ENCODE data around the gene ROR2. TPM values are rescaled to one million over a fixed set of nuclear protein-coding genes. Genes with fewer than 3 reads are reported as not detected.

Gene ROR2
- total and polyA plus RNA-seq, 4 donors, result 0.13 to 0.84 (median 0.52) TPM

DNA sequence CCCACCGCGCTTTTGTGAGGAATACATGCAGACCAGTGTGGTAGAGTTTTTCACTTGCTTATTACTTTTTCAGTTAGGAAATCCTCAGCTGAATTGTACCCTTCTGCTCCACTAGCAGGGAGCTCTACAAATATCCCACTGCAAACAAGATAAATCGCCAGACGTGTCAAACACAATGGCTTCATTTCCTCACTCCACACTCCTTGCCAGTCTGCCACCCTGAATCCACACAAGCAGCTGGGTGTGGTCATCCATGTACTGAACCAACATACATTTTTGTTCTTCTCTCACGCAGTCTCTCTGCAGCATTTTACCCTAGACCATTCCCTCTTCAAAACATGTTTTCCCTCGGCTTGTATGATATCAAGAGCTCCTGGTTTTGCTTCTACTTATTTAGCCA, 3.7 kb upstream of the ROR2 start:
- Histone ChIP-seq H3K9me3 (ENCODE audit: control insufficient read depth in 4 of 4, low read length in 3 of 4) (peaks cover 4 to 8% (median 7%) of the 10 kb centered on the region in 4 donors), H3K9ac (ENCODE audit: low read depth in 1 of 2, low read length in 2 of 2) (no peak overlapping the region), H3K4me3 (ENCODE audit: low read depth in 1 of 3, low read length in 3 of 3) (no peak overlapping the region), H3K27ac (ENCODE audit: low read depth in 1 of 2, low read length in 2 of 2) (no peak overlapping the region), H3K36me3 (ENCODE audit: control insufficient read depth in 4 of 4, insufficient read depth in 3 of 4, low read depth in 1 of 4, low read length in 3 of 4) (no peaks in the 10 kb centered on the region), H3K4me1 (ENCODE audit: control insufficient read depth in 4 of 4, insufficient read depth in 4 of 4, low read length in 3 of 4) (peaks cover 9 to 22% (median 13%) of the 10 kb centered on the region in 4 donors), H3K27me3 (ENCODE audit: control insufficient read depth in 4 of 4, insufficient read depth in 4 of 4, low read length in 3 of 4) (peaks cover 0 to 8% (median 5%) of the 10 kb centered on the region in 4 donors)
- no peak for DNase-seq (ENCODE audit: low spot score)
- TF ChIP-seq FOXA1 (IDR thresholded peaks at IDR 0.05) (no peak), FOXA2 (IDR thresholded peaks at IDR 0.05) (no peak), NR2F2 (IDR thresholded peaks at IDR 0.05) (no peak), GABPA (IDR thresholded peaks at IDR 0.05 in 1 of 2, conservative IDR thresholded peaks at IDR 0.05 in 1 of 2) (no peak), YY1 (IDR thresholded peaks at IDR 0.05) (no peak), RAD21 (IDR thresholded peaks at IDR 0.05) (no peak), JUND (IDR thresholded peaks at IDR 0.05) (no peak)
- TF ChIP-seq, protein P1, sequence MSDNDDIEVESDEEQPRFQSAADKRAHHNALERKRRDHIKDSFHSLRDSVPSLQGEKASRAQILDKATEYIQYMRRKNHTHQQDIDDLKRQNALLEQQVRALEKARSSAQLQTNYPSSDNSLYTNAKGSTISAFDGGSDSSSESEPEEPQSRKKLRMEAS (IDR thresholded peaks at IDR 0.05), result no peak
- TF ChIP-seq, protein P2, sequence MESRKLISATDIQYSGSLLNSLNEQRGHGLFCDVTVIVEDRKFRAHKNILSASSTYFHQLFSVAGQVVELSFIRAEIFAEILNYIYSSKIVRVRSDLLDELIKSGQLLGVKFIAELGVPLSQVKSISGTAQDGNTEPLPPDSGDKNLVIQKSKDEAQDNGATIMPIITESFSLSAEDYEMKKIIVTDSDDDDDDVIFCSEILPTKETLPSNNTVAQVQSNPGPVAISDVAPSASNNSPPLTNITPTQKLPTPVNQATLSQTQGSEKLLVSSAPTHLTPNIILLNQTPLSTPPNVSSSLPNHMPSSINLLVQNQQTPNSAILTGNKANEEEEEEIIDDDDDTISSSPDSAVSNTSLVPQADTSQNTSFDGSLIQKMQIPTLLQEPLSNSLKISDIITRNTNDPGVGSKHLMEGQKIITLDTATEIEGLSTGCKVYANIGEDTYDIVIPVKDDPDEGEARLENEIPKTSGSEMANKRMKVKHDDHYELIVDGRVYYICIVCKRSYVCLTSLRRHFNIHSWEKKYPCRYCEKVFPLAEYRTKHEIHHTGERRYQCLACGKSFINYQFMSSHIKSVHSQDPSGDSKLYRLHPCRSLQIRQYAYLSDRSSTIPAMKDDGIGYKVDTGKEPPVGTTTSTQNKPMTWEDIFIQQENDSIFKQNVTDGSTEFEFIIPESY (IDR thresholded peaks at IDR 0.05), result no peak
- TF ChIP-seq, protein P3, sequence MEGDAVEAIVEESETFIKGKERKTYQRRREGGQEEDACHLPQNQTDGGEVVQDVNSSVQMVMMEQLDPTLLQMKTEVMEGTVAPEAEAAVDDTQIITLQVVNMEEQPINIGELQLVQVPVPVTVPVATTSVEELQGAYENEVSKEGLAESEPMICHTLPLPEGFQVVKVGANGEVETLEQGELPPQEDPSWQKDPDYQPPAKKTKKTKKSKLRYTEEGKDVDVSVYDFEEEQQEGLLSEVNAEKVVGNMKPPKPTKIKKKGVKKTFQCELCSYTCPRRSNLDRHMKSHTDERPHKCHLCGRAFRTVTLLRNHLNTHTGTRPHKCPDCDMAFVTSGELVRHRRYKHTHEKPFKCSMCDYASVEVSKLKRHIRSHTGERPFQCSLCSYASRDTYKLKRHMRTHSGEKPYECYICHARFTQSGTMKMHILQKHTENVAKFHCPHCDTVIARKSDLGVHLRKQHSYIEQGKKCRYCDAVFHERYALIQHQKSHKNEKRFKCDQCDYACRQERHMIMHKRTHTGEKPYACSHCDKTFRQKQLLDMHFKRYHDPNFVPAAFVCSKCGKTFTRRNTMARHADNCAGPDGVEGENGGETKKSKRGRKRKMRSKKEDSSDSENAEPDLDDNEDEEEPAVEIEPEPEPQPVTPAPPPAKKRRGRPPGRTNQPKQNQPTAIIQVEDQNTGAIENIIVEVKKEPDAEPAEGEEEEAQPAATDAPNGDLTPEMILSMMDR (IDR thresholded peaks at IDR 0.05; ENCODE audit: low read depth, low read length, missing input control), result no peak
- TF ChIP-seq, protein P4, sequence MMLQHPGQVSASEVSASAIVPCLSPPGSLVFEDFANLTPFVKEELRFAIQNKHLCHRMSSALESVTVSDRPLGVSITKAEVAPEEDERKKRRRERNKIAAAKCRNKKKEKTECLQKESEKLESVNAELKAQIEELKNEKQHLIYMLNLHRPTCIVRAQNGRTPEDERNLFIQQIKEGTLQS (IDR thresholded peaks at IDR 0.05), result no peak
- WGBS, result 76% methylated on average over 6 of the region's 6 CpGs

DNA sequence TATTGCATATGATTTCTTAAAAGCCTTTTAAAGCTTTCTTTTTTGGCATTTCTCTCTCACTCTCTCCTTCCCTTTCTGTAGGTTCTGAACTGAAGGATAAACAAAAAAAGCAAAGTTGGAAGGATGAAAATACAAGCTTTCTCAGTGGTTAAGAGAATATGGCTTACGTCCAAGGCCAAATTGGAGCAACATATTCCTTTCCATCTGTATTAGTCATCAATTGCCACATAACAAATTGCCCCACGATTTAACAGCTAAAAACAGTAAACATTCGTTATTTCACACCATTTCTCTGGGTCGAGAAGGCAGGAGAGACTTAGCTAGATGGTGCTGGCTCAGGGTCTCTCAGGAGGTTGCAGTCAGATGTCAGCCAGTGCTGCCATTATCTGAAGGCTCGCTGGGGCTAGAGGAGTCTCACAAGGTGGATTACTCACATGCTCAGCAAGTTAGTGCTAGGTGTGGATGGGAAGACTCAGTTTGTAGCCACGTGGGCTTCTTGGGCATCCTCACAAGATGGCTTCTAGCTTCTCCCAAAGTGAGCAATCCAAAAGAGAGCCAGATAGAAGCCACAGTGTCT, 2.0 kb upstream of the ROR2 start:
- WGBS, result 70% methylated on average over 6 of the region's 6 CpGs
- no peak for DNase-seq (ENCODE audit: low spot score)
- H3K9me3 ChIP-seq (ENCODE audit: control insufficient read depth in 4 of 4, low read length in 3 of 4), result peaks cover 4 to 8% (median 7%) of the 10 kb centered on the region in 4 donors
- H3K27ac ChIP-seq (ENCODE audit: low read depth in 1 of 2, low read length in 2 of 2), result no peak overlapping the region
- no peak overlapping the region for H3K4me3 ChIP-seq (ENCODE audit: low read depth in 1 of 3, low read length in 3 of 3)
- no peaks in the 10 kb centered on the region for H3K36me3 ChIP-seq (ENCODE audit: control insufficient read depth in 4 of 4, insufficient read depth in 3 of 4, low read depth in 1 of 4, low read length in 3 of 4)
- H3K27me3 ChIP-seq (ENCODE audit: control insufficient read depth in 4 of 4, insufficient read depth in 4 of 4, low read length in 3 of 4), result peaks cover 6 to 13% (median 9%) of the 10 kb centered on the region in 4 donors
- H3K9ac ChIP-seq (ENCODE audit: low read depth in 1 of 2, low read length in 2 of 2), result no peak overlapping the region
- no peak for TF ChIP-seq HNF4G (IDR thresholded peaks at IDR 0.05)
- no peak for TF ChIP-seq RAD21 (IDR thresholded peaks at IDR 0.05)
- no peak for TF ChIP-seq TAF1 (conservative IDR thresholded peaks at IDR 0.05)
- TF ChIP-seq FOXA2 (IDR thresholded peaks at IDR 0.05), result no peak
- TF ChIP-seq, protein P5, sequence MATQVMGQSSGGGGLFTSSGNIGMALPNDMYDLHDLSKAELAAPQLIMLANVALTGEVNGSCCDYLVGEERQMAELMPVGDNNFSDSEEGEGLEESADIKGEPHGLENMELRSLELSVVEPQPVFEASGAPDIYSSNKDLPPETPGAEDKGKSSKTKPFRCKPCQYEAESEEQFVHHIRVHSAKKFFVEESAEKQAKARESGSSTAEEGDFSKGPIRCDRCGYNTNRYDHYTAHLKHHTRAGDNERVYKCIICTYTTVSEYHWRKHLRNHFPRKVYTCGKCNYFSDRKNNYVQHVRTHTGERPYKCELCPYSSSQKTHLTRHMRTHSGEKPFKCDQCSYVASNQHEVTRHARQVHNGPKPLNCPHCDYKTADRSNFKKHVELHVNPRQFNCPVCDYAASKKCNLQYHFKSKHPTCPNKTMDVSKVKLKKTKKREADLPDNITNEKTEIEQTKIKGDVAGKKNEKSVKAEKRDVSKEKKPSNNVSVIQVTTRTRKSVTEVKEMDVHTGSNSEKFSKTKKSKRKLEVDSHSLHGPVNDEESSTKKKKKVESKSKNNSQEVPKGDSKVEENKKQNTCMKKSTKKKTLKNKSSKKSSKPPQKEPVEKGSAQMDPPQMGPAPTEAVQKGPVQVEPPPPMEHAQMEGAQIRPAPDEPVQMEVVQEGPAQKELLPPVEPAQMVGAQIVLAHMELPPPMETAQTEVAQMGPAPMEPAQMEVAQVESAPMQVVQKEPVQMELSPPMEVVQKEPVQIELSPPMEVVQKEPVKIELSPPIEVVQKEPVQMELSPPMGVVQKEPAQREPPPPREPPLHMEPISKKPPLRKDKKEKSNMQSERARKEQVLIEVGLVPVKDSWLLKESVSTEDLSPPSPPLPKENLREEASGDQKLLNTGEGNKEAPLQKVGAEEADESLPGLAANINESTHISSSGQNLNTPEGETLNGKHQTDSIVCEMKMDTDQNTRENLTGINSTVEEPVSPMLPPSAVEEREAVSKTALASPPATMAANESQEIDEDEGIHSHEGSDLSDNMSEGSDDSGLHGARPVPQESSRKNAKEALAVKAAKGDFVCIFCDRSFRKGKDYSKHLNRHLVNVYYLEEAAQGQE (IDR thresholded peaks at IDR 0.05), result no peak
- TF ChIP-seq GABPA (IDR thresholded peaks at IDR 0.05 in 1 of 2, conservative IDR thresholded peaks at IDR 0.05 in 1 of 2), result no peak
- TF ChIP-seq, protein P4 (IDR thresholded peaks at IDR 0.05), result no peak
- no peak for TF ChIP-seq EGR1 (IDR thresholded peaks at IDR 0.05; ENCODE audit: low read depth in 2 of 2)
- peaks cover 9 to 27% (median 18%) of the 10 kb centered on the region in 4 donors for H3K4me1 ChIP-seq (ENCODE audit: control insufficient read depth in 4 of 4, insufficient read depth in 4 of 4, low read length in 3 of 4)

Measured in liver (tissue), 9 donors.